ENCODE data around the gene FURIN. TPM values are rescaled to one million over a fixed set of nuclear protein-coding genes. Genes with fewer than 3 reads are reported as not detected.

Gene FURIN
- total and polyA plus RNA-seq, 2 of the 8 experiments (the other 6 are each of a cell fraction or from before 2014, with no cell fraction given): 15.8 to 32.1 TPM

DNA sequence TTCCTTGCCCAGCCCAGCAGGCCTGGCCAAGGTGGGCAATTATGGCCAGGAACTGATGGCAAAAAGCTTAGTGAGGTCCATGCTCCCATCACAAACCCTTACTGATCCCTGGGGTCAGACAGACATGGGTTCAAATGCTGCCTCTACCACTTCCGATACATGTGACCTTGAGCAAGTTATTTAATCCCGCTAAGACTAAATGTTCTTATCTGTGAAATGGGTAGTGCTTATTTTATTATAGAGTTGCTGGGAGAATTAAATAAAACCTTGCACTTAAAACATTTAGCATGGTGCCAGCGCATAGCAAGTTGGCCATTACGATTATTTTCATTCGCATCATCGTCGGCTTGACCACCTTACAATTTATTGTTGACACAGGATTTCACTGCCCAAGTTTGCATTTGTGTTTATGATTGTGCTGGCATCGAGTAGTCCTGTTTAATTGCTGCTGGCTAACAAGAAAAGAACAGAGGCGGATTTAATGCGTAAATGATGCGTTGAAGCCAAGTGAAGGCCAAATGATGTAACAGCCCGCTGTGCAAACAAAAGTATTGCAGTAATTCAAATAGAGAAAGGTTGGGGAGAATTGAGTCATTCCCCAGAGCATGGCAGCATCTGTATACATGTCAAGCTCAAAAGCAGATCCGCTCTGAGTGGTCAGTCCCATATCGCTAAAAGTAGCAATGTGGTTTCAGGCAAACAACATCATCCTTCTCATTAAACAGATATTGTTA lies 7.3 kb upstream of the FURIN start:
- Histone ChIP-seq H4K8ac (ENCODE audit: extremely low read depth, insufficient read depth, low read length) (no peak overlapping the region), H3K23ac (ENCODE audit: insufficient read length) (no peak overlapping the region), H3K79me2 (ENCODE audit: control insufficient read depth in 1 of 2, insufficient read depth in 2 of 2, low read length in 2 of 2) (no peaks in the 10 kb centered on the region), H2BK5ac (ENCODE audit: low read depth, low read length) (0 out of 2 replicates have a peak overlapping the region, but pooled peaks have one; percentile 19), H3K36me3 (ENCODE audit: control insufficient read depth in 2 of 4, insufficient read depth in 4 of 4, low read length in 3 of 4) (no peaks in the 10 kb centered on the region), H3K27ac (ENCODE audit: low read depth, low read length) (no peak overlapping the region), H3K4me2 (ENCODE audit: insufficient read depth in 1 of 2, low read depth in 2 of 2, low read length in 2 of 2) (no peak overlapping the region), H3K18ac (ENCODE audit: extremely low read depth, low read length) (no peak overlapping the region), H3K9ac (replicated peaks in 1 of 4; ENCODE audit: extremely low read depth in 1 of 4, low read depth in 3 of 4, low read length in 3 of 4) (no peak overlapping the region), H3K56ac (replicated peaks; ENCODE audit: insufficient read length, low read depth, low read length) (no peak overlapping the region), H3K4ac (replicated peaks; ENCODE audit: insufficient read length, low read depth, low read length) (no peak overlapping the region), H2AFZ (ENCODE audit: low read length) (no peak overlapping the region), H2BK15ac (ENCODE audit: low read length) (no peak overlapping the region), H3K4me1 (replicated peaks in 1 of 4; ENCODE audit: control insufficient read depth in 3 of 4, insufficient read depth in 4 of 4, low read length in 3 of 4) (peaks cover 0 to 8% (median 5%) of the 10 kb centered on the region in 4 experiments; a peak in 6 of 7 replicates), H3K79me1 (ENCODE audit: low read depth, low read length) (no peaks in the 10 kb centered on the region), H4K20me1 (replicated peaks in 1 of 2; ENCODE audit: control insufficient read depth in 1 of 2, insufficient read depth in 2 of 2, low read length in 2 of 2) (no peaks in the 10 kb centered on the region), H3K4me3 (ENCODE audit: extremely low read depth in 1 of 4, insufficient read depth in 2 of 4, low read depth in 3 of 4, low read length in 4 of 4) (no peak overlapping the region), H2BK12ac (ENCODE audit: low read depth, low read length) (0 out of 2 replicates have a peak overlapping the region, but pooled peaks have one; percentile 40), H4K5ac (ENCODE audit: insufficient read length, low read depth, low read length) (no peak overlapping the region), H2BK20ac (ENCODE audit: low read length) (peak overlapping the region; percentile 16; the same call in 1 of the 2 replicates), H3K14ac (ENCODE audit: insufficient read length) (no peak overlapping the region), H3K9me3 (ENCODE audit: insufficient read depth in 2 of 2, low read depth in 1 of 2, low read length in 1 of 2) (no peaks in the 10 kb centered on the region), H3K27me3 (replicated peaks in 1 of 4; ENCODE audit: control insufficient read depth in 3 of 4, extremely low read depth in 1 of 4, insufficient read depth in 3 of 4, low read length in 3 of 4) (no peaks in the 10 kb centered on the region), H4K91ac (replicated peaks; ENCODE audit: insufficient read length, low read length) (no peak overlapping the region), H2AK5ac (ENCODE audit: low read depth, low read length) (no peak overlapping the region), H3K23me2 (ENCODE audit: low read depth, low read length) (peaks cover 1% of the 10 kb centered on the region; the same call in 1 of the 2 replicates), H2BK120ac (replicated peaks; ENCODE audit: low read depth, low read length) (no peak overlapping the region)
- DNase-seq (ENCODE audit: low read depth in 1 of 2, low spot score in 2 of 2) (no peak), FAIRE-seq (no peak)
- ChIA-PET POLR2A (ENCODE audit: partially characterized antibody) (interaction anchor here (0.8 to 1.2 kb wide), 2 partner anchors 18 to 22 kb away, joined by 3 read pairs; no protein-coding TSS in a partner anchor), CTCF (ENCODE audit: partially characterized antibody) (interaction anchor here (0.5 to 1.3 kb wide), 4 partner anchors 18 to 499 kb away, joined by 3 read pairs; no protein-coding TSS in a partner anchor)
- WGBS, 2 experiments (ENCODE audit: extremely low coverage in 1 of 2, insufficient coverage in 1 of 2, insufficient read length in 1 of 2, insufficient replicate concordance in 2 of 2, low coverage in 1 of 2, low lambda C conversion rate in 2 of 2, missing lambda C conversion rate in 1 of 2): 97% methylated on average over 14 of the region's 14 CpGs; no CpG with 5 or more reads in 1 of the 2 experiments
- TF ChIP-seq SP1 (IDR thresholded peaks at IDR 0.05; ENCODE audit: low read depth, low read length) (no peak), SRF (IDR thresholded peaks at IDR 0.05; ENCODE audit: low read depth, low read length) (no peak), SAP30 (IDR thresholded peaks at IDR 0.05; ENCODE audit: insufficient read depth, insufficient replicate concordance, low read length) (no peak), ASH2L (IDR thresholded peaks at IDR 0.05; ENCODE audit: low read length) (no peak), SIX5 (IDR thresholded peaks at IDR 0.05; ENCODE audit: low read depth, low read length) (no peak), TAF7 (optimal IDR thresholded peaks at IDR 0.05; ENCODE audit: borderline replicate concordance, low read depth, low read length) (no peak), FOSL1 (IDR thresholded peaks at IDR 0.05; ENCODE audit: insufficient read depth, low read depth, low read length) (no peak), EGR1 (IDR thresholded peaks at IDR 0.05; ENCODE audit: borderline replicate concordance, low read depth, low read length) (no peak), CREB1 (IDR thresholded peaks at IDR 0.05) (no peak), KDM1A (IDR thresholded peaks at IDR 0.05; ENCODE audit: borderline replicate concordance, low read length) (no peak)
- TF ChIP-seq, protein P1, sequence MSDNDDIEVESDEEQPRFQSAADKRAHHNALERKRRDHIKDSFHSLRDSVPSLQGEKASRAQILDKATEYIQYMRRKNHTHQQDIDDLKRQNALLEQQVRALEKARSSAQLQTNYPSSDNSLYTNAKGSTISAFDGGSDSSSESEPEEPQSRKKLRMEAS (IDR thresholded peaks at IDR 0.05): no peak
- TF ChIP-seq, protein P2, sequence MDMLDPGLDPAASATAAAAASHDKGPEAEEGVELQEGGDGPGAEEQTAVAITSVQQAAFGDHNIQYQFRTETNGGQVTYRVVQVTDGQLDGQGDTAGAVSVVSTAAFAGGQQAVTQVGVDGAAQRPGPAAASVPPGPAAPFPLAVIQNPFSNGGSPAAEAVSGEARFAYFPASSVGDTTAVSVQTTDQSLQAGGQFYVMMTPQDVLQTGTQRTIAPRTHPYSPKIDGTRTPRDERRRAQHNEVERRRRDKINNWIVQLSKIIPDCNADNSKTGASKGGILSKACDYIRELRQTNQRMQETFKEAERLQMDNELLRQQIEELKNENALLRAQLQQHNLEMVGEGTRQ (IDR thresholded peaks at IDR 0.05; ENCODE audit: low read length): no peak

Measured in H1 (cell line).